ENCODE results near the gene AGAP1. TPM values are rescaled to one million over a fixed set of nuclear protein-coding genes. Genes with fewer than 3 reads are reported as not detected.

Gene AGAP1
- total RNA-seq, 1 donor from 2014 or later: 44.0 TPM

DNA sequence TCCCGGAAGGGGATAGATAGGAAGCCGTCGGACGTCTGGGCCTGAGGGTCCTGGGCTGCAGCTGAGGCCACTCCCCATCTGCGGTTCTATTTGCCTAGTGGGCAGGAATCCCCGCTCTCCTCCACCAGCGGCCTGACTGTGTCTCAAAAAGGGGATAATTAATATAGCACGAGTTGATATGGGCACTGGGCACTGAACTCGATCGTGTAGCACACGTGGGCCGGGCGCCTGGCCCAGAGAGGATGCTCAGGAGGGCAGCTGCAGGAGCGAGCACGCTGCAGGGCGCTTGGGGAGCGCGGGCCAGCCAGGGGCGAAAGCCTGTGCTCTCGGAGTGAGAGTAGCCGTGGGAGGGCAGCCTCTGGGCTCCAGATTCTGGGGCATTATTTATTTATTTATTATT lies 683.1 kb downstream of the AGAP1 start:
- no peak for DNase-seq (ENCODE audit: low spot score in 2 of 2, unreplicated experiment in 2 of 2)
- Mint-ChIP-seq H3K9me3 (no peaks in the 10 kb centered on the region), H3K4me3 (no peak overlapping the region), H3K27me3 (ENCODE audit: low read depth) (peaks cover 72% of the 10 kb centered on the region), H3K36me3 (no peaks in the 10 kb centered on the region), H3K4me1 (peaks cover 34% of the 10 kb centered on the region), H3K27ac (no peak overlapping the region)
- TF ChIP-seq, protein P1, sequence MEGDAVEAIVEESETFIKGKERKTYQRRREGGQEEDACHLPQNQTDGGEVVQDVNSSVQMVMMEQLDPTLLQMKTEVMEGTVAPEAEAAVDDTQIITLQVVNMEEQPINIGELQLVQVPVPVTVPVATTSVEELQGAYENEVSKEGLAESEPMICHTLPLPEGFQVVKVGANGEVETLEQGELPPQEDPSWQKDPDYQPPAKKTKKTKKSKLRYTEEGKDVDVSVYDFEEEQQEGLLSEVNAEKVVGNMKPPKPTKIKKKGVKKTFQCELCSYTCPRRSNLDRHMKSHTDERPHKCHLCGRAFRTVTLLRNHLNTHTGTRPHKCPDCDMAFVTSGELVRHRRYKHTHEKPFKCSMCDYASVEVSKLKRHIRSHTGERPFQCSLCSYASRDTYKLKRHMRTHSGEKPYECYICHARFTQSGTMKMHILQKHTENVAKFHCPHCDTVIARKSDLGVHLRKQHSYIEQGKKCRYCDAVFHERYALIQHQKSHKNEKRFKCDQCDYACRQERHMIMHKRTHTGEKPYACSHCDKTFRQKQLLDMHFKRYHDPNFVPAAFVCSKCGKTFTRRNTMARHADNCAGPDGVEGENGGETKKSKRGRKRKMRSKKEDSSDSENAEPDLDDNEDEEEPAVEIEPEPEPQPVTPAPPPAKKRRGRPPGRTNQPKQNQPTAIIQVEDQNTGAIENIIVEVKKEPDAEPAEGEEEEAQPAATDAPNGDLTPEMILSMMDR (IDR thresholded peaks at IDR 0.05; ENCODE audit: unreplicated experiment): no peak

DNA sequence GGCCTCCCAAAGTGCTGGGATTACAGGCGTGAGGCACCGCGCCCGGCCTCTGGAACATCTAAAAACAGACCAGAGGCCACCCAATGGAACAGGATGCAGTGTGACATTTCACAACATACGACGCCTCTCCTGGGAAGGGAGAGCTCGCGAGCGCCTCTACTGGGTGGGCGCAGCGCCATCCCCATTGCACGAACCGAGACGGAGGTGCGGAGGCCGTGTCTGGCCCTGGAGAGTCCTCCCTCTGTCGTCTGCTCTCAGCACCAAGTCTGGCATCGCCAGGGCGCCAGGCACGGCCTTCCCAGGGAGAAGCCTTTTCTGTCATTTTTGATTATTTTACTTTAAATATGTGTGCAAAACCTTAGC lies 683.7 kb downstream of the AGAP1 start:
- no peaks in the 10 kb centered on the region for H3K9me3 Mint-ChIP-seq
- peak overlapping the region; percentile 71 for H3K4me3 Mint-ChIP-seq
- peaks cover 30% of the 10 kb centered on the region for H3K4me1 Mint-ChIP-seq
- H3K27ac Mint-ChIP-seq: no peak overlapping the region
- DNase-seq (ENCODE audit: low spot score in 2 of 2, unreplicated experiment in 2 of 2): peak in 1 of 2 experiments; percentile 67
- peaks cover 65% of the 10 kb centered on the region for H3K27me3 Mint-ChIP-seq (ENCODE audit: low read depth)
- no peaks in the 10 kb centered on the region for H3K36me3 Mint-ChIP-seq
- TF ChIP-seq, protein P1 (IDR thresholded peaks at IDR 0.05; ENCODE audit: unreplicated experiment): no peak

DNA sequence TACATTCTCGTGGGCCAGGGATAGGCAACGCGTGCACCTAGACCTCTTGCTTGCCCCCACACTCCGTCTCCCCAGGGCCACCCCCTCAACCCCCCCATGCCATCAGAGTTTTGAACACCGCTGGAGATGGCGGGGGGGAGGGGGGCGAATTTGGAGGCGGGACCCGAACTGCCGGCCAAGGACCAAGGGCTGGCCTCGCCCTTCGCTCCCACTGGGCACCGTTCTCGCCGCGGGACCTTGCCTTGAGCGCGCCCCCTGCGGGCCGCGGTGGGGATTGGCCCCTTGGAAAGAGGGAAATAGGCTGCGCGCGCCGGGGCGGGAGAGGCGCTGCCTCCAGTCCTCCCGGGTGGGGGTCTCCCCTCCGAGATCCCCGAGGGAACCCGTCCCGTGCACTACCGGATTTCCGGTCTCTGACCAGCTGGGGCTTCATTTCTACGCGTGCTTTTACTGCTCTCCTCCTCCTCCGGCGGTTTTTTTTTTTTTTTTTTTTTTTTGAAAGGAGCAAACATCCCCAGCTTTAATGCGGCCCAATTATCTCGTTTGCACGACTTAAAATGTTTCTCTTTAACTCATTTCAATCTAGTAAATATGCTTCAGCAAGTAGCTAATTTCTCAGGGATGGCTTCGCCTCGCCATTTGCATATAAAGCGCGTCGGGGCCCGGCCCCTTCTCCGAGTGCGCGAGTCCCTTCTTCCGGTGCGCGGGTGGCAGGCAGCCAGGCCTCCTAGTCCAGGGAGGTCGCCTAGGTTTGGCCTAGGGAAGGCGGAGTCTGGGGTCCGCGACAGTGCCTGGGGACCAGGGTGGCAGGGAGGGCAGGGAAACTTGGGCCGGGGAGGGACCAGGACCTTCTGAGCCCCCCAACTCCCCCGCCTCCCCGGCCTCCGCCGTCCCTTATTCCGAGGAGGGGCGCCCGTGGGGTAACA lies 684.4 kb downstream of the AGAP1 start:
- Mint-ChIP-seq H3K36me3 (no peaks in the 10 kb centered on the region), H3K27me3 (ENCODE audit: low read depth) (peaks cover 67% of the 10 kb centered on the region), H3K4me1 (peaks cover 30% of the 10 kb centered on the region), H3K4me3 (peak overlapping the region; percentile 71), H3K27ac (peak overlapping the region; percentile 69), H3K9me3 (no peaks in the 10 kb centered on the region)
- TF ChIP-seq, protein P1 (IDR thresholded peaks at IDR 0.05; ENCODE audit: unreplicated experiment): peak; percentile 92
- peak; percentile 71 to 87 for DNase-seq (ENCODE audit: low spot score in 2 of 2, unreplicated experiment in 2 of 2)

DNA sequence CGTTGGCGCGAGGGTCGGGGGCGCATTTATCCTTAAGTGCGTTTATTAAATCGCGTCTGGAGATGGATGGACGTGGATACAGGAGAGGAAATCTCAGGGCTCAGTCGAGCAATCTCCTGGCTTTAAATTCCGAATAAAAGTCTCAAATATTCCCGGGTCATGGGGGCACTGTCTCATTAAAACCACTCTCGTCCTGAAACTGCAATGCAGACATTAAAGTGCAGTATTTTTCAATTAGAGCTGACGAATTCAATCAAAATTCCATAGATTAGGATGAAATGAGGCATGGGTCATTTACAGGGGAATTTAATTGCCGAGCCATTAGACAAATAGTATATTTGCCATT lies 685.0 kb downstream of the AGAP1 start:
- Mint-ChIP-seq H3K9me3 (no peaks in the 10 kb centered on the region), H3K4me3 (peak overlapping the region; percentile 71), H3K27me3 (ENCODE audit: low read depth) (peaks cover 63% of the 10 kb centered on the region), H3K4me1 (peaks cover 30% of the 10 kb centered on the region), H3K36me3 (no peaks in the 10 kb centered on the region), H3K27ac (peak overlapping the region; percentile 69)
- TF ChIP-seq, protein P1 (IDR thresholded peaks at IDR 0.05; ENCODE audit: unreplicated experiment): no peak
- DNase-seq (ENCODE audit: low spot score in 2 of 2, unreplicated experiment in 2 of 2): no peak

DNA sequence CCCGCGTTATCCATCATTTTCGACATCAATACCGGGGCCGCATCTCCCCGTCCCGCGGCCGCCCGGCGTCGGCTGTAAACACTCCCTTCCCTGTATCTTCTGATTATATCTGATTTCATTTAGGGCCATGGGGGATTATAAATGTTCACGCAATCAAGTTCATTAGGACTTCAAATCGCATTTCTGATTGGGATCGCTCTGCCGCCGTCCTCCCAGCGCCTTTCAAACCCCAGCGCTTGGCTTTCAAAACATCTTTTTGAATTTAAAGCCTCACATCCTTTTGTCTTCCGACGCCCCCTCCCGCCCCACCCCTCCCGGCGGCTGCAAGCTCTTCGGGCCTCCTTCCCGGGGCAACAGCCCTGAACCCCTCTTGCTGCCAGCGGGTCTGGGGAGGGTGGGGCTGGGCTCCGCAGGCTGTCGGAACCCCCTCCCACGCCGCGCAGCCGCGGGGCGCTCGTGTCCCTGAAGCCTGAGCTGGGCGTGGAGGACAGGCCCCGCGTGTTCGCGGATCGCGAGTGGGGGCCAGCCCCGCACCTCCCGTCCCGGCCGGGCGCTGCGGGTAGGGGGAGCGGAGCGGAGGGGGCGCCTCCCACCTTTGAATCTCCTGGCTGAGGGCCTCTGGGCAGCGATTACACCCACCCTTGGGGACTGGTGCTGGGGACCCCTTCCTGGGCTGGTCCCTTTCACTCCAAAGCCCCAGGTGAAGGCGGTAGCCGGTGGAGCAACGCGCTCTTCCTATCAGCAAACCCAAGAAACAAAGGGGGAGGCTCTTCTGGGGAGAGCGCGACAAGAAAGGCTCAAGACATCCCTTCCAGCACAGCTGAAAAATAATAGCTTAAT lies 685.6 kb downstream of the AGAP1 start:
- Mint-ChIP-seq H3K9me3 (peaks cover 2% of the 10 kb centered on the region), H3K27me3 (ENCODE audit: low read depth) (peaks cover 57% of the 10 kb centered on the region), H3K36me3 (no peaks in the 10 kb centered on the region), H3K4me1 (peaks cover 30% of the 10 kb centered on the region), H3K27ac (peak overlapping the region; percentile 81), H3K4me3 (peak overlapping the region; percentile 71)
- TF ChIP-seq, protein P1 (IDR thresholded peaks at IDR 0.05; ENCODE audit: unreplicated experiment): no peak
- no peak for DNase-seq (ENCODE audit: low spot score in 2 of 2, unreplicated experiment in 2 of 2)

All from mesothelial cell of epicardium (in vitro differentiated cells).